GM18502 (cell line): ENCODE data around the gene CALML6.

ENCODE experiments used
- ATAC-seq: cut with Tn5 transposase; IDR thresholded peaks from one replicate; pipeline ENCODE4 v1.9.1; 2021; ENCODE audit warnings: mild to moderate bottlenecking; ENCODE audit not compliant: unreplicated experiment, poor library complexity

The CALML6 gene

DNA sequence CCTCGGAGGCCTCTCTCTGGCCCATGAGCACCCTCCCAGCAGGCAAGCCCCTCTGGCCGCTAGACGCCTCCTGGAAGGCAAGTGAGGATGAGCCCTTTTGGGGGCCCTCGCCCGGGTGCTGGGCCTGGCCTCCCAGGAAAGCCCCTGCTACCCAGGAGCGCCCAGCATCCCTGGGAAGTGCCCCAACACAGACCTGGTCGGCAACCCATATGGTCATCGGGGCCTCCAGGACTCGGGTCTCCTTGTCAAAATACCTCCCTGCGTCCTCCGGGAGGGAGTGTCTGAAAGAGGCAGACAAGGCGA, 25.0 kb downstream of the CALML6 start:
- no peak for ATAC-seq

GRCh38 chr1:1941211-1941841, 26.3 kb downstream of the CALML6 start:
- no peak for ATAC-seq

DNA sequence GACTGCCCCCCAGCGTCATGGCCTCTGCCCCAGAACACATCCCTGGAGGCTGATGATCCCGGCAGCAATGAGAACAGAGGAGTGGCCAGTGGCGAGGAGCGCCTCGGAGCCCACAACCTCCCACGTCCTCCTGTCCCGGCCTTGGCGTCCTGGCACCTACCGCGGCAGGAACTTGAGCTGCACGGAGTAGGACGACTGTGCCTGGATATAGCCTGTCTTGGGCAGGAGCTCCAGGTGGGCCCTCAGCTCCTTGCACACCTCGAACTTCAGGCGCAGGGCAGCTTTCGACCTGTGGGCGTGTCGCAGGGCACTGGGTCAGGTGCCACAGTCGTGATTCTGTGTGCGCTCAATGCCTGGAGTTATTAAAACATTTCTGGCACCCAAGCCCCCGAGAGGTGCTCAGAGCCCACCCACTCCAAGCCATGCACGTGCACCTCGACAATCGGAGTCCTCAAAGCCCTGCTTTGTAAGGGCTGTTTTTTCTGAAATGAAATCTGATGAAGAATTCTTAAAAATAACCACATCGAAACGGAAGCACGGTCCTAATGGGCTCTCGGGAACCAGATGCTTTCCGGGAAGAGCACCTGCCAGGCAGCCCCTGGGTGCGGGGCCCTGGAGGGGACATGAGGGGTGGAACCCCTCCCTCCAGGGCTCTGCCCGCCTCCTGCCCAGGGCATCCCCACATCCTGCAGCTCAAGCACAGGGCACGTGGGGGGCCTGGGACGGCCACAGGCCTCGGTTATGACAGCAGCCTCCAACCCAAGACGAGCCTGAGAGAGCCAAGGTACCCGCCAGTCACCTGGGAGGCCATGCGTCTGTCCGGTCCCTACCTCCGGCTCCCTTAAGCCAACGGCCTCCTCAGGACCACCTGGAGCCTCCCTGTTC, 27.1 kb downstream of the CALML6 start:
- ATAC-seq = no peak

- no peak for ATAC-seq
Observed at GRCh38 chr1:1942753-1943656, 27.9 kb downstream of the CALML6 start.

- no peak for ATAC-seq
Observed at GRCh38 chr1:1943834-1944570, 28.9 kb downstream of the CALML6 start.

- no peak for ATAC-seq
Observed at GRCh38 chr1:1945782-1946393, 30.8 kb downstream of the CALML6 start.

- ATAC-seq = no peak
Observed at GRCh38 chr1:1946540-1946939, 31.5 kb downstream of the CALML6 start.

- no peak for ATAC-seq
Observed at GRCh38 chr1:1947493-1947892, 32.4 kb downstream of the CALML6 start.

- no peak for ATAC-seq
Observed at GRCh38 chr1:1948783-1949182, 33.7 kb downstream of the CALML6 start.

DNA sequence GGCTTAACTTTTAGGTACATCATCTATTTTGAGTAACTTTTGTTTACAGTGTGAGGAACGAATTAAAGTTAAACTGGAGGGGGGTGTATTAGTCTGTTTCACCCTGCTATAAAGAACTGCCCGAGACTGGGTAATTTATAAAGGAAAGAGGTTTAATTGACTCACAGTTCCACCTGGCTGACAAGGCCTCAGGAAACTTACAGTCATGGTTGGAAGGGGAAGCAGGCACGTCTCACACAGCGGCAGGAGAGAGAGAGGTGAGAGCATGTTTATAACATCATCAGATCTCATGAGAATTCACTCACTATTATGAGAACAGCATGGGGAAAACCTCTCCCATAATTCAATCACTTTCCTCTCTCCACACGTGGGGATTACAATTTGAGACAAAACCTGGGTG, 35.9 kb downstream of the CALML6 start:
- no peak for ATAC-seq

DNA sequence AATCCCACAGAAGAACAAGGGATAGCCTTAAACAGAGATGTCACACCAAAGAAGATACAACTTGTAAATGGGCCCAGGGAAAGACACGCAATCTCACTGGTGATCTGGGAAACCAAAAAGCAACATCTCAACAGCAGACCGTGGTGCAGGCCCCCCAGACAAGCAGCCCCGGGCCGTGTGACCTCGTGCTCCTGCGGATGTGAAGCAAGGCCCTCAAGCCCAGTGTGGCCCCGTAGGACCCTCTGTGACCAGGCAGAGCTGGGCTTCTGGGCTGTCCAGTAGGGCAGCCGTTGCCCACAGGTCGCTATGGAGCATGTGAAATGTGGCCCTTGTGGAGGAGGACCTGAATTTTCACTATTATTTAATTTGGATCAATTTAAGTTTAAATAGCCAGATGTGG, 39.0 kb downstream of the CALML6 start:
- no peak for ATAC-seq

GRCh38 chr1:1954831-1955441, 39.9 kb downstream of the CALML6 start:
- ATAC-seq = no peak

DNA sequence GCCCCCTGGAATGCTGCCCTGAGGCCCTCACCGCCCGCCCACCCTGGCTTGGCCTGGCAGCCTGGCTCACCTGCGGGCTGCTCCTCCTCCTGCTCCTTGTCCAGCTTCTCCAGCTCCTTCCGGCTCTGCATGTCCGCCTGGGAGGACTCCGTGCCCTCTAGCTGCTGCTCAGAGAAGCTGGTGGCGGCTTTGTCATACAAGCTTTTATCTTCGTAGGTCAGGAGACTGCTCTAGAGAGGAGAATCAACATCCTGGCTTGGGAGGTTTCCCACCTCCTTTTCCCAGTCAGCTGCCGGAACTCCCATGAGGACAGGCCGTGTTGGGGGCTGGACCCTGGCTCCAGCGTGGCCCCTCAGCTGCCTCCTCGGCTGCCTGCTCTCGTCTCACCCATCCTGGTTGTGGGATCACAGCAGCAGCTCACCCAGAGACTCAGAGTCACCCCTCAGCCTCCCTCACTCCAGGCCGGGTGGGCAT, 40.6 kb downstream of the CALML6 start:
- ATAC-seq = no peak

DNA sequence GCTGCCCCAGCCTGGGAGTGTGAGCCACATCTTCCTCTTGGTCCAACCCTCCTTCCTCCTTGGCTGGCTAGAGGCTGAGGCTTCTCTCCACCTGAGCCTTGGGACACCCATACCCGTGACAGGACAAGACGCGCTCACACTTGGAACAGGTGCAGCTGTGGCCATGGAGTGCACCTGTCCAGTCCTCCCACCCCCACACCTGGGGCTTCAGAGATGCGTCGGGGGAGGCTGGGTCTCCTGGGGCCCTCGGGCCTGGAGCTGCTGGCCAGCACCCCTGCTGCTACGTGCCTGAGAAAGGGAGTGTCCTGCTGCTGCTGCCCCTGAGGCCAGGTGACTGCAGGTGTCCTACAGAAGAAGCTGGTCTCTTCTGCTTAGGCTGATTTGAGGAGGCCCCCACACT, 41.0 kb downstream of the CALML6 start:
- ATAC-seq = no peak

GRCh38 chr1:1956586-1957532, 41.8 kb downstream of the CALML6 start:
- no peak for ATAC-seq

- ATAC-seq = no peak
Observed at GRCh38 chr1:1957533-1957961, 42.5 kb downstream of the CALML6 start.

DNA sequence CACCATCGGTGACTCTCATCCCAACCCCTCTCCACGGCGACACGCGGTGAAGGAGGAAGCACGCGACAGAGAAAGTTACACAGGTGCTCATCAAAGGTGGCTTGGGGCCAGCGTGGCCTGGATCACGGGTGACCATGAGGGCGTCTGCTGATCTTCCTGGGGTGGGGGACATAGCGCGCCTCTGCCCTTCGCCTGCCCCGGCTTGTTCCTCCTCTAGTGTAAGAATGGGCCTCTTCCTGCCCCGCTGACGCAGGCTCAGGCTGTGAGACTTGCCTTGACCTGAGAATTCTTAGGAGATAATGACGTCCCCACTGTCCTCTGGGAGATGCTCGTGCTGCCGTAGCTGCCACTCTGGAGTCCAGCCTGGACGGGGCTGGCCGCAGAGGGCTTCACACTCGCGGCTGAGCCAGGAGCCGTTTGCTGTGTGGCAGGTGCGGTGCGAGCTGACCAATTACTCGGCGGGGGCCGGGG, 43.0 kb downstream of the CALML6 start:
- no peak for ATAC-seq

GRCh38 chr1:1959459-1959839, 44.4 kb downstream of the CALML6 start:
- no peak for ATAC-seq
